ENCODE results near the gene MED13L. TPM values are rescaled to one million over a fixed set of nuclear protein-coding genes. Genes with fewer than 3 reads are reported as not detected.

The MED13L gene
- total and polyA plus RNA-seq, 2 donors (not counting 1 experiment from before 2014, with no cell fraction given): 20.3 to 207 TPM

DNA sequence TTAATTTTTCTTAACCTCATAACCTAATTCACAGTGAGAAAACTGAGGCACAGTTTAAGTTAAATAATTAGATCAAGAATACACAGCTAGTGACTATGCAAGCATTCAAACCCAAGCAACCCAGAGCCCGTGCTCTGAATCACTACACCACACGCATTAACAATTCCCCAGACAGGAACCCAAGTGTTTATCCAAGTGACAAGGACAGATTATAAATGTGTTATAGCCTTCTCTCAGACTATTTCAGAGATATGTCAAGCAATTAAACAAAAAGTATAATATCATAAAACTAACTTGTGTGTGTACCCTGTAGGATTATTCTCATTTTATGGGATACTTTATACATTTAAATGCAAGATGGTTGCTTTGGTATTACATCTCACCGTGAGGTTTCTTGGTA, 43.8 kb downstream of the MED13L start:
- Mint-ChIP-seq H3K27ac (no peak overlapping the region), H3K4me1 (peaks cover 27% of the 10 kb centered on the region), H3K27me3 (no peaks in the 10 kb centered on the region), H3K9me3 (ENCODE audit: insufficient read depth) (no peaks in the 10 kb centered on the region), H3K4me3 (no peak overlapping the region)
- intact Hi-C loops (cut with micrococcal nuclease): loop anchor here (5.0 kb wide), 1 partner anchor 36 kb away; no protein-coding TSS in a partner anchor
- ChIA-PET POLR2A (no interaction called here), CTCF (no interaction called here)
- ATAC-seq (ENCODE audit: low read depth) (no peak), DNase-seq (no peak)
- WGBS (ENCODE audit: insufficient coverage): no CpG with 5 or more reads among the region's 3 CpGs
- Histone ChIP-seq H3K36me3 (replicated peaks in 1 of 2; ENCODE audit: control extremely low read depth in 1 of 2, control insufficient read depth in 1 of 2, extremely low read depth in 1 of 2, insufficient read depth in 2 of 2, low read length in 1 of 2) (peaks cover 3 to 4% of the 10 kb centered on the region in 2 experiments), H4K20me1 (ENCODE audit: control insufficient read depth, insufficient read depth, low read length, poor library complexity, severe bottlenecking) (peaks cover 27% of the 10 kb centered on the region), H3K27ac (ENCODE audit: low read length in 2 of 2) (no peak overlapping the region), H3K79me2 (ENCODE audit: control insufficient read depth, insufficient read depth, low read length) (peaks cover 89% of the 10 kb centered on the region), H3K9me3 (ENCODE audit: control extremely low read depth in 1 of 3, control insufficient read depth in 2 of 3, insufficient read depth in 1 of 3, low read length in 2 of 3) (no peaks in the 10 kb centered on the region), H3K4me1 (ENCODE audit: control insufficient read depth in 2 of 2, insufficient read depth in 2 of 2, low read length in 2 of 2) (peaks cover 4 to 12% of the 10 kb centered on the region in 2 donors), H3K4me3 (ENCODE audit: control extremely low read depth in 1 of 5, extremely low read depth in 1 of 5, insufficient read depth in 1 of 5, low read depth in 2 of 5, low read length in 4 of 5) (no peak overlapping the region), H3K9ac (ENCODE audit: low read length) (no peak overlapping the region), H3K27me3 (replicated peaks in 1 of 4; ENCODE audit: control extremely low read depth in 1 of 4, control insufficient read depth in 3 of 4, insufficient read depth in 4 of 4, low read length in 3 of 4) (no peaks in the 10 kb centered on the region), H3K4me2 (replicated peaks; ENCODE audit: low read depth, low read length, poor library complexity, severe bottlenecking) (no peak overlapping the region), H2AFZ (ENCODE audit: insufficient read depth, low read depth, low read length, poor library complexity, severe bottlenecking) (no peak overlapping the region)
- TF ChIP-seq EZH2 (IDR thresholded peaks at IDR 0.05; ENCODE audit: borderline replicate concordance, insufficient read depth, low read depth, low read length, poor library complexity, severe bottlenecking): no peak
- TF ChIP-seq, protein P1, sequence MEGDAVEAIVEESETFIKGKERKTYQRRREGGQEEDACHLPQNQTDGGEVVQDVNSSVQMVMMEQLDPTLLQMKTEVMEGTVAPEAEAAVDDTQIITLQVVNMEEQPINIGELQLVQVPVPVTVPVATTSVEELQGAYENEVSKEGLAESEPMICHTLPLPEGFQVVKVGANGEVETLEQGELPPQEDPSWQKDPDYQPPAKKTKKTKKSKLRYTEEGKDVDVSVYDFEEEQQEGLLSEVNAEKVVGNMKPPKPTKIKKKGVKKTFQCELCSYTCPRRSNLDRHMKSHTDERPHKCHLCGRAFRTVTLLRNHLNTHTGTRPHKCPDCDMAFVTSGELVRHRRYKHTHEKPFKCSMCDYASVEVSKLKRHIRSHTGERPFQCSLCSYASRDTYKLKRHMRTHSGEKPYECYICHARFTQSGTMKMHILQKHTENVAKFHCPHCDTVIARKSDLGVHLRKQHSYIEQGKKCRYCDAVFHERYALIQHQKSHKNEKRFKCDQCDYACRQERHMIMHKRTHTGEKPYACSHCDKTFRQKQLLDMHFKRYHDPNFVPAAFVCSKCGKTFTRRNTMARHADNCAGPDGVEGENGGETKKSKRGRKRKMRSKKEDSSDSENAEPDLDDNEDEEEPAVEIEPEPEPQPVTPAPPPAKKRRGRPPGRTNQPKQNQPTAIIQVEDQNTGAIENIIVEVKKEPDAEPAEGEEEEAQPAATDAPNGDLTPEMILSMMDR (IDR thresholded peaks at IDR 0.05): no peak

DNA sequence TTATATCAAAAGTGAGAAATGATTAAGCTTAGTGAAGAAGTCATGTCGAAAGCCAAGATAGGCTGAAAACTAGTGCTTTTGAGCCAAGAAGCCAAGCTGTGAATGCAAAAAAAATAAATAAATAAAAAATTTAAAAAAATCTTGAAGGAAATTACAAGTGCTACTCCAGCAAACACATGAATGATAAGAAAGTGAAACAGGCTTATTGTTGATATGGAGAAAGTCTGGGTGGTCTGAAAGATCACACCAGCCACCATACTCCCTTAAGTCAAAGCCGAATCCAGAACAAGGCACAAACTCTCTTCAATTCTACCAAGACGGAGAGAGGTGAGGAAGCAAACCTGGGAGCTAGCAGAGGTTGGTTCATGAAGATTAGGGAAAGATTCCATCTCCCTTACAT, 49.7 kb downstream of the MED13L start:
- Histone ChIP-seq H2AFZ (ENCODE audit: insufficient read depth, low read depth, low read length, poor library complexity, severe bottlenecking) (no peak overlapping the region), H3K9me3 (ENCODE audit: control extremely low read depth in 1 of 3, control insufficient read depth in 2 of 3, insufficient read depth in 1 of 3, low read length in 2 of 3) (no peaks in the 10 kb centered on the region), H3K4me2 (replicated peaks; ENCODE audit: low read depth, low read length, poor library complexity, severe bottlenecking) (no peak overlapping the region), H3K27ac (ENCODE audit: low read length in 2 of 2) (no peak overlapping the region), H3K4me1 (ENCODE audit: control insufficient read depth in 2 of 2, insufficient read depth in 2 of 2, low read length in 2 of 2) (no peaks in the 10 kb centered on the region), H3K27me3 (replicated peaks in 1 of 4; ENCODE audit: control extremely low read depth in 1 of 4, control insufficient read depth in 3 of 4, insufficient read depth in 4 of 4, low read length in 3 of 4) (no peaks in the 10 kb centered on the region), H3K4me3 (ENCODE audit: control extremely low read depth in 1 of 5, extremely low read depth in 1 of 5, insufficient read depth in 1 of 5, low read depth in 2 of 5, low read length in 4 of 5) (no peak overlapping the region), H4K20me1 (ENCODE audit: control insufficient read depth, insufficient read depth, low read length, poor library complexity, severe bottlenecking) (peaks cover 49% of the 10 kb centered on the region), H3K79me2 (ENCODE audit: control insufficient read depth, insufficient read depth, low read length) (peaks cover 92% of the 10 kb centered on the region), H3K9ac (ENCODE audit: low read length) (no peak overlapping the region), H3K36me3 (replicated peaks in 1 of 2; ENCODE audit: control extremely low read depth in 1 of 2, control insufficient read depth in 1 of 2, extremely low read depth in 1 of 2, insufficient read depth in 2 of 2, low read length in 1 of 2) (peaks cover 0 to 4% of the 10 kb centered on the region in 2 experiments)
- H3K27ac Mint-ChIP-seq: no peak overlapping the region
- DNase-seq (no peak), ATAC-seq (ENCODE audit: low read depth) (no peak)
- H3K4me3 Mint-ChIP-seq: no peak overlapping the region
- no CpG with 5 or more reads among the region's 3 CpGs for WGBS (ENCODE audit: insufficient coverage)
- TF ChIP-seq, protein P1 (IDR thresholded peaks at IDR 0.05): no peak
- no peak for TF ChIP-seq EZH2 (IDR thresholded peaks at IDR 0.05; ENCODE audit: borderline replicate concordance, insufficient read depth, low read depth, low read length, poor library complexity, severe bottlenecking)
- POLR2A ChIA-PET: no interaction called here
- no peaks in the 10 kb centered on the region for H3K27me3 Mint-ChIP-seq
- no peaks in the 10 kb centered on the region for H3K9me3 Mint-ChIP-seq (ENCODE audit: insufficient read depth)
- peaks cover 25% of the 10 kb centered on the region for H3K4me1 Mint-ChIP-seq
- CTCF ChIA-PET: interaction anchor here (0.6 to 2.0 kb wide), 3 partner anchors 8 to 1006 kb away, joined by 5 to 12 read pairs (median 5); no protein-coding TSS in a partner anchor
- intact Hi-C loops (cut with micrococcal nuclease): no loop called here

Measured in B cell (primary cell).